CD4-positive, alpha-beta T cell treated with Interleukin-6 for 4 hours (primary cell): ENCODE results near the gene RPTN.

Experiments
- DNase-seq: peaks from one replicate; pipeline ENCODE4 v3.0.0-alpha.2; 2020; ENCODE audit warnings: mixed read lengths

RPTN gene

GRCh38 chr1:152110365-152110859 is 48.6 kb downstream of the RPTN start:
- peak; percentile 34 for DNase-seq

DNA sequence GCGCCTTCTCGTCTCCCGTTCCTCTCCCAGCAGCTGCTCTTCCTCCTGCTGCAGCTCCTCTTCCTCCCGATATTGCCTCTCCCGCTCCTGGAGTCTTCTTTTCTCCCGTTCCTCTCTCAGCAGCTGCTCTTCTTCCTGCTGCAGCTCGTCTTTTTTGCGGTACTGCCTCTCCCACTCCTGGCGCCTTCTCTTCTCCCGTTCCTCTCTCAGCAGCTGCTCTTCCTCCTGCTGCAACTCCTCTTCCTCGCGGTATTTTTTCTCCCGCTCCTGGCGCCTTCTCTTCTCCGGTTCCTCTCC is 49.1 kb downstream of the RPTN start:
- DNase-seq, result no peak

GRCh38 chr1:152109231-152109997 is 49.6 kb downstream of the RPTN start:
- DNase-seq, result no peak

DNA sequence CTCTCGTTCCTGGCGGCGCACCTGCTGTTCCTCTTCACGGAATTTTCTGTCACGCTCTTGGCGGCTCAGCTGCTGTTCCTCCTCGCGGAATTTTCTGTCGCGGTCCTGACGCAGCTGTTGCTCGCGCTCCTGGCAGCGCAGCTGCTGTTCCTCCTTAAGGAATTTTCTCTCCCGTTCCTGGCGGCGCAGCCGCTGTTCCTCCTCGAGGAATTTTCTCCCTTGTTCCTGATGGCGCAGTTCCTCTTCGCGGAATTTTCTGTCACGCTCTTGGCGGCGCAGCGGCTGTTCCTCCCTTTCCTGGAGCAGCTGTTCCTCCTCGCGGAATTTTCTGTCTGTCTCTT is 50.2 kb downstream of the RPTN start:
- DNase-seq, result no peak

DNA sequence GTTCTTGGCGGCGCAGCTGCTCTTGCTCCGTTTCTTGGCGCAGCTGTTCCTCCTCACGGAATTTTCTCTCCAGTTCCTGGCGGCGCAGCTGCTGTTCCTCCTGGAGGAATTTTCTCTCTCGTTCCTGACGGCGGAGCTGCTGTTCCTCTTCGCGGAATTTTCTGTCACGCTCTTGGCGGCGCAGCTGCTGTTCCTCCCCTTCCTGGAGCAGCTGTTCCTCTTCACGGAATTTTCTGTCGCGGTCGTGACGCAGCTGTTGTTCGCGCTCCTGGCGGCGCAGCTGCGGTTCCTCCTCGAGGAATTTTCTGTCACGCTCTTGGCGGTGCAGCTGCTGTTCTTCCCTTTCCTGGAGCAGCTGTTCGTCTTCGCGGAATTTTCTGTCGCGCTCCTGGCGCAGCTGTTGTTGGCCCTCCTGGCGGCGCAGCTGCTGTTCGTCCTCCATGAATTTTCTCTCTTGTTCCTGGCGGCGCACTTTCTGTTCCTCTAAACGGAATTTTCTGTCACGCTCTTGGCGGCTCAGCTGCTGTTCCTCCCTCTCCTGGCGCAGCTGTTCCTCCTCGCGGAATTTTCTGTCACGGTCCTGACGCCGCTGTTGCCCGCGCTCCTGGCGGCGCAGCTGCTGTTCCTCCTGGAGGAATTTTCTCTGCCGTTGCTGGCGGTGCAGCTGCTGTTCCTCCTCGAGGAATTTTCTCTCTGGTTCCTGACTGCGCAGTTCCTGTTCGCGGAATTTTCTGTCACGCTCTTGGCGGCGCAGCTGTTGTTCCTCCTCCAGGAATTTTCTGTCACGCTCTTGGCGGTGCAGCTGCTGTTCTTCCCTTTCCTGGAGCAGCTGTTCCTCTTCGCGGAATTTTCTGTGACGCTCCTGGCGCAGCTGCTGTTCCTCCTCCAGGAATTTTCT is 50.8 kb downstream of the RPTN start:
- no peak for DNase-seq

DNA sequence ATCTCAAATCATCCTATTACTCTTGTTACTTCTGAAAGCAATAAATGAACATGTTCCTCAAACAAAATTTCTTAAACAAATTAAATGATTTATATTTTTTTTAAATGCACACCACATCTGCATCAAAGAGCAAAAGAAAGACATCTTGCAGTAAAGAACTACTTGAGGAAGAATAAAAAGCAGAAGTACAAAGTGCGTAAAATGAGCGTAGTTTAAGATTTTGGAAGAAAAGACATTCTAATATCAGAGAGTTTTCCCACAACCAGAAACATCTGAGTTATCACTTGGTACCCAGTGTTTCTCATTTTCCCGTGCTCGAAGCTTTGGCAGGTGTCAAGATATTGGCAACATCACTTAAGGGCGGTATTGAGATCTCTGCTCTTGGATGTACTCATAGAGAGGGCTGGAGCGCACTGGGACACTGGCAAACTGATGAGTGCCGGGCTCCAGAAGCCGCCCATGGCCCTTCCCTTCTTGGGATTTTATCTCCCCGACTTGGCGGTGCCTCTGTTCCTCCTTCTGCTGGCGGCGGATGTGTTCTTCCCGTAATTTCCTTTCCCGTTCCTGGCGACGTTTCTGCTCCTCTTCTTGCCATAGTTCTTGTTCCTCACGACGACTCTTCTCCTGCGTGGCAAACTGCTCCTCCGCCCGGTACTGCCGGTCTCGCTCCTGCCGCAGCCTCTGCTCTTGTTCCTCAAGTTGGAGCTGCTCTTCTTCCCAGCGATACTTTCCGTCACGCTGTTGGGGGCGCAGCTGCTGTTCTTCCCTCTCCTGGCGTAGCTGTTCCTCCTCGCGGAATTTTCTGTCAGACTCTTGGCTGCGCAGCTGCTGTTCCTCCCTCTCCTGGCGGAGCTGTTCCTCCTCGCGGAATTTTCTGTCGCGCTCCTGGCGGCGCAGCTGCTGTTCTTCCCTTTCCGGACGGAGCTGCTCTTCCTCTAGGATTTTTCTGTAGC is 51.7 kb downstream of the RPTN start:
- DNase-seq, result no peak

DNA sequence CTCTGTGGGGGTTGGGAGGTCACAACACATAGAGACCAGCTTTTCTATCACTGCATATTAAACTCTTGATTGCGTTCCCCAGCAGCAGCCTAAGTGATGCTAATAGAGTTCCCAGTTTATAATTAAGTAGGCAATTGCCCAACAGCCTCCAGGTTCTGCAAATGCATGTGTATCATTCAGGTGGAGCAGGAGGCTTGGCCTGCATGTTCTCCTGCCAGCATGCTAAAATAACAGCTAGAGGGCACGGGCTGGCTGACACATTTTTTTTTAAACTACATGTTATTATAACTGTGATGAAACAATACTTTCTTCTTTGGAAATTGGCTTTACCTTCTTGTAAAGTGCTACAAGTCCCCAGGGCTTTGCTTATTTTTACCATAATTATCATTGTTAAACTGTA is 54.2 kb downstream of the RPTN start:
- DNase-seq, result no peak
